Hippocampal formation (tissue), 2 donors: ENCODE results near the gene EFCAB11.
"Not testable (repeated sequence)": the region's sequence is repeated elsewhere in the genome, so short reads cannot be mapped to it uniquely, and the experiment has no call there.

Experiments used
- DNase-seq, 2 donors: peaks; one replicate each; lab custom pipeline; 2025; lab: John Stamatoyannopoulos, UW

EFCAB11 gene

GRCh38 chr14:89911010-89911919 lies 43.3 kb downstream of the EFCAB11 start:
- peak; percentile 40 to 75 for DNase-seq

GRCh38 chr14:89910691-89911009 lies 43.9 kb downstream of the EFCAB11 start:
- no peak for DNase-seq

DNA sequence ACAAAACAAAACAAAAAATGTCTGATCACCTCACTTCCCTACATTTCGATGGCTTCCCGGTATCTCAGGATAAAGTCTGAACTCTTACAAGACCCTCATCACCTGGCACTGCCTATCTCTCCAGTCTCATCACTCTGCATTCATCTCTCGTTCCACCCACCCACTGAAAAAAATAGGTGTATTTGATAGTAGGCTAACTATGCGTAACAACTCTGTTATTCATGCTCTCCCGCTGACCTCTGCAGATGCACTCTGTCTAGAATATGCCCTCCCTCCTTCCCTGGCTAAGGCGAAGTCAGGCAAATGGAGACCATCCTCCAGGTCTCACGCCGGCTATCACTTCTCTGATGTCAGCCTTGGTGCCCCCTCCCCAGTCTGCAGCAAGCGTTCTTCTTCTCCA lies 44.9 kb downstream of the EFCAB11 start:
- no peak for DNase-seq

- DNase-seq, result no peak
These were observed 45.6 kb downstream of the EFCAB11 start for GRCh38 chr14:89908712-89909450.

- no peak for DNase-seq
These were observed 46.9 kb downstream of the EFCAB11 start for GRCh38 chr14:89907655-89908054.

DNA sequence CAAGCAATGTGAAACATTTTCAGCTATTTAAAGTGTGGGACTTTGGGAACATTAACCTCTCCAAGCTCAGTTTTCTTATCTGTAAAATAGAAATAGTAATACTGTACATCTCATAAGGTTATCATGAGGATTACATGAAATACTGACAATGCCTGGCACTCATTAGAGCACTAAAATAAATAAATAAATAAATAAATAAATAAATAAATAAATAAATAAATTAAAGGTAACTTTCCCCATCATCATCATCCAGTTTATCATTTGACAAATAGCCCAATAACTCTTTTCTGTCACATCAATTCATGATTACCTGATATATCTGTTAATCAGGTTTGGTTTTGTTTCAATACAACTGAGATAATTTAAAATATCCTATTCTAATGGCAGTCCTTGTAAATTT lies 48.5 kb downstream of the EFCAB11 start:
- DNase-seq, result no peak

DNA sequence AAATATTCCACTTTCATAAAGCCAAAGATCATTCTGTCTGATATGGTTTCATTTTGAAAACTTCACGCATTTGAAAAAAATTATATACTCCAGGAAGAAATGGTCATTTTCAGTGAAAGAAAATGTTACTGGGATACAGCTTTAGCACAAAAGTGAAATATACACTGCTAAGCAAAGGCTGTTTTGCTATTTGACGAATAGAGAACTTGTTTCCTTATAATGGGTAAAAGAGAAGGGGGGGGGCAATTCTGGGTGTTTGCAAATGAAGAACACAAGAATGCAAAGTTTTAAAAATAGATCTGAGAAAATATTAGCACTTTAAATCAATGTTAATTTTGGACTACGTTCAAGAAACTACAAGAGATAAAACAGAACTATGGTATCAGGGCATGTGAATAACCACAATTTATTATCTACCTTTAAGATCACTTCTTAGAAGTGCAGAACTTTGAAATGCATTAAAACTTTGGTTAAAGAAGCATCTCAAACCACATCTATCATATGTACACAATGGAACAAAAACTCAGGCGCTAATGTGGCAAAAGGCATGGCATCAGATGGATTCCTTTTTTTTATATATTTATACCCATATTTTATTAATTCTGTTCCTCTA lies 51.1 kb downstream of the EFCAB11 start:
- DNase-seq, result no peak

GRCh38 chr14:89902881-89903280 lies 51.6 kb downstream of the EFCAB11 start:
- DNase-seq, result no peak

GRCh38 chr14:89900802-89901201 lies 53.7 kb downstream of the EFCAB11 start:
- DNase-seq, result no peak

GRCh38 chr14:89899917-89900663 lies 54.4 kb downstream of the EFCAB11 start:
- DNase-seq, result peak in 1 of 2 donors; percentile 11

DNA sequence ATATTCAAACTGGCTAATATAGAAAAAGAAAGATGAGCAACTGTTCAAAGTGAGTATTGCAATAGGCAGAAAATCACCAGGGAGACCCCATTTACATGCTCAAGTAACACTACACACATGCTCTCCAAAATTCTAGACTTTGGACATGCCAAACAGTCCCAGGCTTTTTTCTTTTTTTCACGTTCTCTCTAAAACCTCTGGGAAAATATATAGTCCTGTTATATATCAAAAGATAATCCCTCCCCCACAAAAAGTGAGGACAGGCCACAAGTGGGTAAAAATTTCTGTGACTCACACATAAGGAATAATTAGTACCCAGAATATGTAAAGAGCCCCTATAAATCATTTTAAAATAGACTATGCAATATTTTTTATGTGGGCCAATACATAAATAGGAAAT lies 55.2 kb downstream of the EFCAB11 start:
- no peak for DNase-seq

- not testable (repeated sequence) for DNase-seq
These were observed 61.1 kb downstream of the EFCAB11 start for GRCh38 chr14:89893388-89893787.

GRCh38 chr14:89892953-89893352 lies 61.6 kb downstream of the EFCAB11 start:
- DNase-seq, result no peak

GRCh38 chr14:89891721-89892120 lies 62.8 kb downstream of the EFCAB11 start:
- DNase-seq, result not testable (repeated sequence)

DNA sequence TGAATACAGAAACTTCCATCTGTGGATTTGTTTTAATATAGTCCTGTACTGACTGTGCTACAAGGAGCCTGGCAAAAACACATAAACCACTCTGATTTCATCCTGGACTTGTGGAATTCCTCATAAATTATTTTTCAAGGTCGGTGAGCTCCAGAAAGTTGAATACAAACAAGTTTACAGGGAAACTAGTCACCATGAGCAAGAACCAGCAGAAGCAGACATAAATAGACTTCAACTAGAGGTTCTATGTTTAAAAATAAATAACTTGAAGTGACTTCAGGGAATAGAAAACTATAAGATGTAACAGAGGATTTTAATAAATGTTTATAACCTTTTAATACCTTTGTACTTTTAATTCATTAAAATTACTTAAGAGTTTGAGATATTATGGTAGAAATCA lies 63.5 kb downstream of the EFCAB11 start:
- DNase-seq, result no peak

- no peak for DNase-seq
These were observed 63.9 kb downstream of the EFCAB11 start for GRCh38 chr14:89890589-89890988.

GRCh38 chr14:89889626-89890025 lies 64.9 kb downstream of the EFCAB11 start:
- no peak for DNase-seq

GRCh38 chr14:89884761-89885160 lies 69.8 kb downstream of the EFCAB11 start:
- no peak for DNase-seq

DNA sequence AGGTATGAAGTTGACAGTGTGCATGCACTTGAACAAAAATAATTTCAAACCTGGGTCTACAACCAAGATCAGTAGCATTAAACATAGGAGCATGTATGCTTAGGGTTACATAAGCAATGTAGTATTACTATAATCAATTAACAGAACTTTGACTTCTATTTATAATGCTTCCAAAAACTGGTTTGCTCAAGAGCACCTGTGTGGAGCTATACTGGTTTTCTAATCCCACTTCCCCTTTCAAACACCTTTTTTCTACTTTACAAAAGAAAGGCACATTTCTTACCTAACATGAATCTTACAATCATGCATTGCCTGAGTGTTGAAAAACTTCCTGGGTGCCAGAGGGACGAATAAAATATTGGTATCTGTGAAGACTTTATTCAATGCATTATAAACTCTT lies 72.7 kb downstream of the EFCAB11 start:
- no peak for DNase-seq

GRCh38 chr14:89874091-89874490 lies 80.4 kb downstream of the EFCAB11 start:
- DNase-seq, result not testable (repeated sequence)

DNA sequence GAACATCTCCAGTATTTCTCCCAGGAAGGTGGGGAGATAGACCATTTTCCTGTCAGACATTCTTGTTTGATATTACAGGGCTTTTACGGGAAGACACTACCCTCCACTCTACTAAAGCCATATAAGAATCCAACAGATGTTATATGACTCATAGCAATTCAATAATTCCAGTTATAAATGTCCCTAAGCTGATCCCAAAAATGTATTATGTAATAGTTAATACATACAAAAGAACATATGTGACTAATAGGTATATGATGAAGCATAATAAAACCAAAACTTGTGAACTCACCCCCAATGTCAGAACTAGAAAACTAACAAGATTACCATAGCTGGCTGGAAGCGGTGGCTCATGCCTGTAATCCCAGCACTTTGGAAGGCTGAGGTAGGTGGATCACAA lies 84.2 kb downstream of the EFCAB11 start:
- no peak for DNase-seq

DNA sequence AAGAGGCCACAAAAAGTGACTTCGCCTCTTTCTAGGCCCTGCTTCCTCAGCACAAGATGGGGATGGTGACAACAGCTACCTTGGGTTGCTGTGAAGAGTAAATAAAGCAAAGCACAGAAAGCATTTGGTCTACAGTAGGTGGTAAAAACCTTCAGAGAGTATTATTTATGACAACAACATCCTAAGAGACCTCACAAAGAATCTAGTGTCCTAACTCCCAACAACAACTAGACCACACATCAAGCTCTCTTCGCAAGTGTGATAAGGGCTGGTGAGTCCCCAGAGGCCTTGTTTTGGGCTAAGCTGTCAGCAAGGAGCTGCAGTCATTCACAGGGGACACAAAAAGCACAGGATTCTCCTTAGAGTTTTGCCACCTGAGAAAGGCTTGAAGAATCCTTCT lies 84.9 kb downstream of the EFCAB11 start:
- no peak for DNase-seq
